HL-60/S4 (cell line): ENCODE results near the gene TSPYL6.

Experiments
- in situ Hi-C: fragments of 300-500 bp; cut with MboI; formaldehyde crosslinking; loops from 2 replicates; pipeline ENCODE4 v1.14.3; 2022; ENCODE audit warnings: low sequenced_read_pairs

TSPYL6 gene

GRCh38 chr2:54206596-54206995 lies 49.4 kb downstream of the TSPYL6 start:
- in situ Hi-C loops = no loop called here

- in situ Hi-C loops = no loop called here
These were observed 51.6 kb downstream of the TSPYL6 start for GRCh38 chr2:54204476-54204875.
